Stimulated activated CD8-positive, alpha-beta memory T cell treated with anti-CD3 and anti-CD28 coated beads, Interleukin-7, amount 100 ng/mL, for 24 hours (primary cell): ENCODE data around the gene CGB2.
"Not testable (repeated sequence)": the region's sequence is repeated elsewhere in the genome, so short reads cannot be mapped to it uniquely, and the experiment has no call there.

Experiments used
- DNase-seq: peaks from one replicate; pipeline ENCODE4 v3.0.0-alpha.2; 2020; ENCODE audit warnings: low read depth

Gene CGB2

GRCh38 chr19:49010453-49010852 is 21.2 kb upstream of the CGB2 start:
- DNase-seq = no peak

GRCh38 chr19:49011194-49011593 is 20.5 kb upstream of the CGB2 start:
- DNase-seq = no peak

GRCh38 chr19:49014123-49014869 is 17.4 kb upstream of the CGB2 start:
- no peak for DNase-seq

GRCh38 chr19:49014870-49015255 is 16.8 kb upstream of the CGB2 start:
- no peak for DNase-seq

GRCh38 chr19:49016067-49016839 is 15.4 kb upstream of the CGB2 start:
- DNase-seq = no peak

GRCh38 chr19:49017041-49017665 is 14.5 kb upstream of the CGB2 start, which contains the start of gene LHB:
Gene LHB, minus strand, starts transcription at chr19:49017091. Its CDS starts 10 bp downstream, at chr19:49017081.
- no peak for DNase-seq

- DNase-seq = no peak
These were observed 13.9 kb upstream of the CGB2 start for GRCh38 chr19:49017666-49018351.

- not testable (repeated sequence) for DNase-seq
These were observed 13.1 kb upstream of the CGB2 start for GRCh38 chr19:49018388-49019241.

- DNase-seq = peak; percentile 45
These were observed 12.3 kb upstream of the CGB2 start for GRCh38 chr19:49019242-49019932.

GRCh38 chr19:49020342-49020741 is 11.3 kb upstream of the CGB2 start:
- DNase-seq = no peak

- DNase-seq = no peak
These were observed 10.5 kb upstream of the CGB2 start for GRCh38 chr19:49020931-49021895.

- DNase-seq = no peak
These were observed 9.6 kb upstream of the CGB2 start for GRCh38 chr19:49022116-49022515.

GRCh38 chr19:49024233-49024632 is 7.5 kb upstream of the CGB2 start, which contains the start of gene CGB3:
Gene CGB3, minus strand, starts transcription at chr19:49024333. Its CDS starts 362 bp downstream, at chr19:49023971.
- not testable (repeated sequence) for DNase-seq

- not testable (repeated sequence) for DNase-seq
These were observed 6.6 kb upstream of the CGB2 start for GRCh38 chr19:49025088-49025487.

GRCh38 chr19:49025599-49025998 is 6.1 kb upstream of the CGB2 start:
- not testable (repeated sequence) for DNase-seq

- not testable (repeated sequence) for DNase-seq
These were observed 3.0 kb upstream of the CGB2 start for GRCh38 chr19:49028686-49029085.

- DNase-seq = not testable (repeated sequence)
These were observed 1.9 kb upstream of the CGB2 start for GRCh38 chr19:49029749-49030148.

GRCh38 chr19:49030323-49030722 is 1.4 kb upstream of the CGB2 start:
- DNase-seq = not testable (repeated sequence)

- not testable (repeated sequence) for DNase-seq
These were observed 5.1 kb downstream of the CGB2 start, which contains the start of gene CGB1 for GRCh38 chr19:49036815-49037214. Gene CGB1, minus strand, starts transcription at chr19:49036895. Its CDS starts 184 bp downstream, at chr19:49036711.
